Measurements from ENCODE around the gene CASP10. TPM values are rescaled to one million over a fixed set of nuclear protein-coding genes. Genes with fewer than 3 reads are reported as not detected.
"Not testable (repeated sequence)": the region's sequence is repeated elsewhere in the genome, so short reads cannot be mapped to it uniquely, and the experiment has no call there.

CASP10 gene
- total RNA-seq: 10 to 100 TPM; 40.7 to 42.8 TPM

GRCh38 chr2:201182650-201183364 is at the start of gene CASP10:
Gene CASP10, plus strand, starts transcription at chr2:201183141. Its CDS starts 2,637 bp downstream, at chr2:201185778.
- CTCF ChIA-PET: interaction anchor here (0.7 to 9.0 kb wide), 47 partner anchors 11 to 470 kb away, joined by 3 to 455 read pairs (median 4); partner anchors contain the start of genes CASP8, CFLAR, NIF3L1 and ORC2
- peak; percentile 60 for DNase-seq
- H3K27me3 Mint-ChIP-seq (ENCODE audit: low read depth): no peaks in the 10 kb centered on the region
- no peaks in the 10 kb centered on the region for H3K9me3 Mint-ChIP-seq (ENCODE audit: insufficient read depth)
- peak within 1 kb of the TSS; percentile 97 for H3K4me3 Mint-ChIP-seq
- H3K27ac Mint-ChIP-seq: peak within 1 kb of the TSS; percentile 93
- H3K4me1 Mint-ChIP-seq (ENCODE audit: low read depth): peaks cover 46% of the 10 kb centered on the region
- peaks cover 42% of the 10 kb centered on the region for H3K36me3 Mint-ChIP-seq (ENCODE audit: low read depth)
- POLR2A ChIA-PET: interaction anchor here (0.5 to 2.6 kb wide), 28 partner anchors 9 to 334 kb away, joined by 3 to 97 read pairs (median 4); partner anchors contain the start of genes CASP8, CFLAR, CLK1 and NIF3L1
- peak; percentile 79 for ATAC-seq

GRCh38 chr2:201135386-201135785 is 47.6 kb upstream of the CASP10 start:
- no peaks in the 10 kb centered on the region for H3K27me3 Mint-ChIP-seq (ENCODE audit: low read depth)
- no peak overlapping the region for H3K4me3 Mint-ChIP-seq
- ChIA-PET POLR2A (interaction anchor here (0.8 to 3.4 kb wide), 3 partner anchors 9 to 19 kb away, joined by 3 to 12 read pairs (median 6); partner anchors contain the start of gene CFLAR), CTCF (interaction anchor here (0.8 kb wide), 1 partner anchor 15 kb away, joined by 3 read pairs; no protein-coding TSS in a partner anchor)
- peaks cover 35% of the 10 kb centered on the region for H3K4me1 Mint-ChIP-seq (ENCODE audit: low read depth)
- peak overlapping the region; percentile 1 for H3K27ac Mint-ChIP-seq
- ATAC-seq: no peak
- H3K36me3 Mint-ChIP-seq (ENCODE audit: low read depth): peaks cover 79% of the 10 kb centered on the region
- no peaks in the 10 kb centered on the region for H3K9me3 Mint-ChIP-seq (ENCODE audit: insufficient read depth)
- DNase-seq: no peak

- no peak for ATAC-seq
- H3K36me3 Mint-ChIP-seq (ENCODE audit: low read depth): peaks cover 75% of the 10 kb centered on the region
- ChIA-PET CTCF (interaction anchor here (1.1 kb wide), 1 partner anchor 8 kb away, joined by 3 read pairs; no protein-coding TSS in a partner anchor), POLR2A (interaction anchor here (0.6 to 3.4 kb wide), 3 partner anchors 16 to 577 kb away, joined by 4 to 12 read pairs (median 4); partner anchors contain the start of gene CFLAR)
- peaks cover 22% of the 10 kb centered on the region for H3K4me1 Mint-ChIP-seq (ENCODE audit: low read depth)
- no peaks in the 10 kb centered on the region for H3K27me3 Mint-ChIP-seq (ENCODE audit: low read depth)
- H3K4me3 Mint-ChIP-seq: no peak overlapping the region
- H3K27ac Mint-ChIP-seq: peak overlapping the region; percentile 41
- no peak for DNase-seq
- no peaks in the 10 kb centered on the region for H3K9me3 Mint-ChIP-seq (ENCODE audit: insufficient read depth)
These were observed 46.0 kb upstream of the CASP10 start for GRCh38 chr2:201136889-201137321.

- Mint-ChIP-seq H3K27me3 (ENCODE audit: low read depth) (no peaks in the 10 kb centered on the region), H3K4me1 (ENCODE audit: low read depth) (peaks cover 14% of the 10 kb centered on the region), H3K9me3 (ENCODE audit: insufficient read depth) (no peaks in the 10 kb centered on the region), H3K4me3 (no peak overlapping the region), H3K36me3 (ENCODE audit: low read depth) (peaks cover 73% of the 10 kb centered on the region), H3K27ac (no peak overlapping the region)
- ChIA-PET POLR2A (interaction anchor here (0.6 to 1.3 kb wide), 4 partner anchors 17 to 576 kb away, joined by 3 to 4 read pairs (median 4); partner anchors contain the start of gene CFLAR), CTCF (no interaction called here)
- ATAC-seq (no peak), DNase-seq (no peak)
These were observed 45.2 kb upstream of the CASP10 start for GRCh38 chr2:201137505-201138400.

- ChIA-PET POLR2A (interaction anchor here (1.2 kb wide), 1 partner anchor 22 kb away, joined by 3 read pairs; the partner anchor contains the start of gene CFLAR), CTCF (no interaction called here)
- no peak for ATAC-seq
- Mint-ChIP-seq H3K4me1 (ENCODE audit: low read depth) (peaks cover 7% of the 10 kb centered on the region), H3K36me3 (ENCODE audit: low read depth) (peaks cover 70% of the 10 kb centered on the region), H3K4me3 (no peak overlapping the region), H3K9me3 (ENCODE audit: insufficient read depth) (no peaks in the 10 kb centered on the region), H3K27me3 (ENCODE audit: low read depth) (no peaks in the 10 kb centered on the region), H3K27ac (no peak overlapping the region)
- no peak for DNase-seq
These were observed 44.5 kb upstream of the CASP10 start for GRCh38 chr2:201138401-201138970.

GRCh38 chr2:201138986-201139781 is 43.8 kb upstream of the CASP10 start:
- peaks cover 69% of the 10 kb centered on the region for H3K36me3 Mint-ChIP-seq (ENCODE audit: low read depth)
- DNase-seq; POLR2A ChIA-PET; H3K9me3 Mint-ChIP-seq (ENCODE audit: insufficient read depth); H3K4me3 Mint-ChIP-seq; CTCF ChIA-PET; H3K27me3 Mint-ChIP-seq (ENCODE audit: low read depth); H3K4me1 Mint-ChIP-seq (ENCODE audit: low read depth); H3K27ac Mint-ChIP-seq; ATAC-seq: not testable (repeated sequence)

- DNase-seq: no peak
- Mint-ChIP-seq H3K4me3 (no peak overlapping the region), H3K36me3 (ENCODE audit: low read depth) (peaks cover 69% of the 10 kb centered on the region), H3K27me3 (ENCODE audit: low read depth) (no peaks in the 10 kb centered on the region), H3K9me3 (ENCODE audit: insufficient read depth) (no peaks in the 10 kb centered on the region), H3K27ac (no peak overlapping the region), H3K4me1 (ENCODE audit: low read depth) (peaks cover 5% of the 10 kb centered on the region)
- POLR2A ChIA-PET: no interaction called here
- CTCF ChIA-PET: no interaction called here
- ATAC-seq: no peak
These were observed 42.9 kb upstream of the CASP10 start for GRCh38 chr2:201139836-201140604.

GRCh38 chr2:201144101-201145051 is 38.6 kb upstream of the CASP10 start:
- Mint-ChIP-seq H3K4me3 (no peak overlapping the region), H3K4me1 (ENCODE audit: low read depth) (no peaks in the 10 kb centered on the region), H3K27ac (no peak overlapping the region), H3K36me3 (ENCODE audit: low read depth) (peaks cover 54% of the 10 kb centered on the region), H3K27me3 (ENCODE audit: low read depth) (no peaks in the 10 kb centered on the region), H3K9me3 (ENCODE audit: insufficient read depth) (no peaks in the 10 kb centered on the region)
- ChIA-PET POLR2A (interaction anchor here (0.8 to 2.4 kb wide), 3 partner anchors 16 to 39 kb away, joined by 4 to 13 read pairs (median 4); partner anchors contain the start of gene CASP10), CTCF (interaction anchor here (0.8 to 5.8 kb wide), 10 partner anchors 8 to 243 kb away, joined by 3 to 32 read pairs (median 6); partner anchors contain the start of gene CFLAR)
- DNase-seq: no peak
- no peak for ATAC-seq

- ChIA-PET POLR2A (interaction anchor here (0.7 to 1.3 kb wide), 2 partner anchors 30 to 33 kb away, joined by 3 to 4 read pairs; partner anchors contain the start of gene CFLAR), CTCF (interaction anchor here (0.9 to 5.8 kb wide), 3 partner anchors 10 to 84 kb away, joined by 3 to 32 read pairs (median 7); no protein-coding TSS in a partner anchor)
- Mint-ChIP-seq H3K9me3 (ENCODE audit: insufficient read depth) (no peaks in the 10 kb centered on the region), H3K4me1 (ENCODE audit: low read depth) (peaks cover 20% of the 10 kb centered on the region), H3K36me3 (ENCODE audit: low read depth) (peaks cover 59% of the 10 kb centered on the region), H3K27ac (no peak overlapping the region), H3K4me3 (no peak overlapping the region), H3K27me3 (ENCODE audit: low read depth) (no peaks in the 10 kb centered on the region)
- ATAC-seq (no peak), DNase-seq (no peak)
These were observed 34.4 kb upstream of the CASP10 start for GRCh38 chr2:201148434-201148990.

All from activated CD8-positive, alpha-beta T cell treated with anti-CD3 and anti-CD28 coated beads, Interleukin-2, amount 10 ng/mL, durations not matched to agents 7 days and 5 days (primary cell).